Suprapubic skin (tissue), 4 donors: ENCODE data around the gene RPS6KC1. TPM values are rescaled to one million over a fixed set of nuclear protein-coding genes. Genes with fewer than 3 reads are reported as not detected.
"Not testable (repeated sequence)": the region's sequence is repeated elsewhere in the genome, so short reads cannot be mapped to it uniquely, and the experiment has no call there.

Experiments
- DNase-seq, 2 donors: peaks; one replicate each; pipeline ENCODE4 v3.0.0-alpha.2; 2019; ENCODE audit warnings: low spot score in 2 of 2
- H3K27ac ChIP-seq: fragments of 200-600 bp; sonication (generic); one replicate; pipeline ENCODE4 v1.5.1; 2019
- H3K27me3 ChIP-seq: fragments of 200-600 bp; sonication (generic); one replicate; pipeline ENCODE4 v1.5.1; 2019
- H3K36me3 ChIP-seq: fragments of 200-600 bp; sonication (generic); one replicate; pipeline ENCODE4 v1.5.1; 2019
- H3K4me1 ChIP-seq: fragments of 200-600 bp; sonication (generic); one replicate; pipeline ENCODE4 v1.5.1; 2019
- H3K4me3 ChIP-seq: fragments of 200-600 bp; sonication (generic); one replicate; pipeline ENCODE4 v1.5.1; 2019; ENCODE audit warnings: mild to moderate bottlenecking
- H3K9me3 ChIP-seq: fragments of 200-600 bp; sonication (generic); one replicate; pipeline ENCODE4 v1.5.1; 2019
- CTCF ChIP-seq, 2 donors: fragments of 200-600 bp in 1 of 2; fragments of 450-650 bp in 1 of 2; sonication (generic) in 1 of 2; IDR thresholded peaks; one replicate each; pipeline ENCODE4 v1.5.1; 2016 to 2019; ENCODE audit warnings: antibody characterized with exemption in 2 of 2, mild to moderate bottlenecking in 1 of 2, moderate library complexity in 1 of 2
- EP300 ChIP-seq: sonication (generic); formaldehyde crosslinking; IDR thresholded peaks from one replicate; pipeline ENCODE4 v1.6.1; 2017; ENCODE audit warnings: antibody characterized with exemption
- POLR2A ChIP-seq, 2 donors: fragments of 450-650 bp; IDR thresholded peaks; one replicate each; pipeline ENCODE4 v1.6.1; 2017; ENCODE audit warnings: antibody characterized with exemption in 2 of 2, mild to moderate bottlenecking in 2 of 2, moderate library complexity in 2 of 2
- POLR2AphosphoS5 ChIP-seq, 3 donors: sonication (generic); formaldehyde crosslinking; IDR thresholded peaks; one replicate each; pipeline ENCODE4 v1.6.1; 2017; ENCODE audit warnings: antibody characterized with exemption in 3 of 3
- WGBS: methylation state at CpG from one replicate; pipeline ENCODE4 v1.1.5; 2018; 5-methylcytosine and 5-hydroxymethylcytosine counted together
- total RNA-seq, 4 donors: library from RNA; depleted of rRNA; stranded (reverse); fragments of >200 nt; gene quantifications; one replicate each; pipeline ENCODE4 v1.1.0, GENCODE V29; 2016

RPS6KC1 gene
- total RNA-seq, 4 donors from 2014 or later, result 9.3 to 18.3 (median 14.2) TPM

GRCh38 chr1:213095467-213095866 lies 44.4 kb downstream of the RPS6KC1 start:
- no peak for DNase-seq
- no peaks in the 10 kb centered on the region for H3K4me1 ChIP-seq
- H3K27me3 ChIP-seq, result no peaks in the 10 kb centered on the region
- no peaks in the 10 kb centered on the region for H3K9me3 ChIP-seq
- H3K4me3 ChIP-seq, result no peak overlapping the region
- TF ChIP-seq POLR2AphosphoS5 (IDR thresholded peaks at IDR 0.05), result no peak
- no peak for TF ChIP-seq POLR2A (IDR thresholded peaks at IDR 0.05)
- TF ChIP-seq EP300, result no peak
- no peak for TF ChIP-seq CTCF (IDR thresholded peaks at IDR 0.05)
- H3K36me3 ChIP-seq, result peaks cover 9% of the 10 kb centered on the region
- no peak overlapping the region for H3K27ac ChIP-seq
- WGBS, result 97% methylated on average over 1 of the region's 1 CpG

GRCh38 chr1:213099682-213100399 lies 48.8 kb downstream of the RPS6KC1 start:
- 76% methylated on average over 4 of the region's 4 CpGs for WGBS
- peaks cover 9% of the 10 kb centered on the region for H3K36me3 ChIP-seq
- TF ChIP-seq EP300 (no peak), POLR2A (IDR thresholded peaks at IDR 0.05) (no peak), CTCF (IDR thresholded peaks at IDR 0.05) (no peak), POLR2AphosphoS5 (IDR thresholded peaks at IDR 0.05) (no peak)
- no peak overlapping the region for H3K4me3 ChIP-seq
- H3K27me3 ChIP-seq, result no peaks in the 10 kb centered on the region
- no peaks in the 10 kb centered on the region for H3K9me3 ChIP-seq
- no peak for DNase-seq
- H3K4me1 ChIP-seq, result no peaks in the 10 kb centered on the region
- H3K27ac ChIP-seq, result no peak overlapping the region

GRCh38 chr1:213100565-213100964 lies 49.5 kb downstream of the RPS6KC1 start:
- 98% methylated on average over 4 of the region's 4 CpGs for WGBS
- H3K9me3 ChIP-seq, H3K27me3 ChIP-seq: not testable (repeated sequence)

GRCh38 chr1:213103377-213104306 lies 52.6 kb downstream of the RPS6KC1 start:
- no peaks in the 10 kb centered on the region for H3K4me1 ChIP-seq
- no peaks in the 10 kb centered on the region for H3K36me3 ChIP-seq
- H3K4me3 ChIP-seq, result no peak overlapping the region
- H3K27me3 ChIP-seq, result no peaks in the 10 kb centered on the region
- H3K9me3 ChIP-seq, result no peaks in the 10 kb centered on the region
- DNase-seq, result no peak
- WGBS, result 87% methylated on average over 5 of the region's 5 CpGs
- TF ChIP-seq POLR2AphosphoS5 (IDR thresholded peaks at IDR 0.05), result no peak
- TF ChIP-seq EP300, result no peak
- TF ChIP-seq CTCF (IDR thresholded peaks at IDR 0.05), result no peak
- TF ChIP-seq POLR2A (IDR thresholded peaks at IDR 0.05), result no peak
- no peak overlapping the region for H3K27ac ChIP-seq

More at GRCh38 chr1:213100565-213100964, 49.5 kb downstream of the RPS6KC1 start:
- H3K4me1 ChIP-seq, H3K27ac ChIP-seq, H3K4me3 ChIP-seq, H3K36me3 ChIP-seq, DNase-seq: not testable (repeated sequence)

- Histone ChIP-seq H3K4me3 (no peak overlapping the region), H3K9me3 (no peaks in the 10 kb centered on the region), H3K27ac (no peak overlapping the region), H3K27me3 (no peaks in the 10 kb centered on the region), H3K4me1 (no peaks in the 10 kb centered on the region), H3K36me3 (no peaks in the 10 kb centered on the region)
- 94% methylated on average over 2 of the region's 2 CpGs for WGBS
- TF ChIP-seq EP300, result no peak
- DNase-seq, result no peak
These were observed 53.6 kb downstream of the RPS6KC1 start for GRCh38 chr1:213104604-213105003.

- Histone ChIP-seq H3K9me3 (no peaks in the 10 kb centered on the region), H3K4me1 (peaks cover 8% of the 10 kb centered on the region), H3K36me3 (no peaks in the 10 kb centered on the region), H3K27ac (no peak overlapping the region), H3K4me3 (no peak overlapping the region), H3K27me3 (no peaks in the 10 kb centered on the region)
- WGBS, result 95% methylated on average over 1 of the region's 1 CpG
- DNase-seq, result no peak
- TF ChIP-seq POLR2AphosphoS5 (IDR thresholded peaks at IDR 0.05) (no peak), POLR2A (IDR thresholded peaks at IDR 0.05) (no peak), EP300 (no peak), CTCF (IDR thresholded peaks at IDR 0.05) (no peak)
These were observed 55.3 kb downstream of the RPS6KC1 start for GRCh38 chr1:213106298-213106697.
